SK-N-SH treated with all-trans-retinoic acid at 6 μM for 48 hours (cell line): Measurements from ENCODE around the gene MCUB.

Experiments used
- ATAC-seq: fragments of 200-7000 bp; cut with Tn5 transposase; 3 replicates; pipeline ENCODE4 v1.9.1; 2020; ENCODE audit warnings: mild to moderate bottlenecking, moderate library complexity
- ARNTL ChIP-seq: fragments of 450-650 bp; formaldehyde crosslinking; IDR thresholded peaks from 2 replicates; pipeline ENCODE4 v1.5.0; 2020; ENCODE audit warnings: low read depth, mild to moderate bottlenecking, moderate library complexity, borderline replicate concordance
- BACH2 ChIP-seq: fragments of 250-450 bp; sonication (Bioruptor Pico); IDR thresholded peaks from 2 replicates; pipeline ENCODE4 v1.9.0; 2021; ENCODE audit warnings: mild to moderate bottlenecking, borderline replicate concordance
- CSDC2 ChIP-seq: fragments of 250-450 bp; sonication (Bioruptor Pico); IDR thresholded peaks from 2 replicates; pipeline ENCODE4 v1.5.0; 2020; ENCODE audit warnings: mild to moderate bottlenecking, moderate library complexity
- GLIS3 ChIP-seq: fragments of 250-450 bp; sonication (Bioruptor Pico); IDR thresholded peaks from 2 replicates; pipeline ENCODE4 v1.5.0; 2020; ENCODE audit warnings: mild to moderate bottlenecking, moderate library complexity
- ISL1 ChIP-seq: fragments of 250-450 bp; sonication (Bioruptor Pico); IDR thresholded peaks from 2 replicates; pipeline ENCODE4 v2.1.2; 2022; ENCODE audit warnings: mild to moderate bottlenecking, moderate library complexity
- OSR1 ChIP-seq: fragments of 250-450 bp; sonication (Bioruptor Pico); IDR thresholded peaks from 2 replicates; pipeline ENCODE4 v1.8.0; 2022; ENCODE audit warnings: moderate library complexity, mild to moderate bottlenecking, inconsistent platforms
- PATZ1 ChIP-seq: fragments of 250-450 bp; sonication (Bioruptor Pico); IDR thresholded peaks from 2 replicates; pipeline ENCODE4 v1.8.0; 2020; ENCODE audit warnings: mild to moderate bottlenecking, moderate library complexity, borderline replicate concordance
- POU6F1 ChIP-seq: fragments of 250-450 bp; sonication (Bioruptor Pico); IDR thresholded peaks from 2 replicates; pipeline ENCODE4 v1.8.0; 2021; ENCODE audit warnings: low read depth, mild to moderate bottlenecking, moderate library complexity, borderline replicate concordance
- PPARA ChIP-seq: fragments of 250-450 bp; sonication (Bioruptor Pico); IDR thresholded peaks from 2 replicates; pipeline ENCODE4 v1.5.0; 2020; ENCODE audit warnings: mild to moderate bottlenecking, borderline replicate concordance
- RARB ChIP-seq: fragments of 250-450 bp; sonication (Bioruptor Pico); IDR thresholded peaks from 2 replicates; pipeline ENCODE4 v1.8.0; 2021; ENCODE audit warnings: mild to moderate bottlenecking, moderate library complexity
- SNAI2 ChIP-seq: fragments of 250-450 bp; sonication (Bioruptor Pico); IDR thresholded peaks from 2 replicates; pipeline ENCODE4 v1.5.0; 2020; ENCODE audit warnings: mild to moderate bottlenecking, moderate library complexity
- TOX ChIP-seq: fragments of 250-450 bp; sonication (Bioruptor Pico); IDR thresholded peaks from 2 replicates; pipeline ENCODE4 v1.8.0; 2021; ENCODE audit warnings: mild to moderate bottlenecking, moderate library complexity, borderline replicate concordance
- ZC3H10 ChIP-seq: fragments of 250-450 bp; sonication (Bioruptor Pico); IDR thresholded peaks from 2 replicates; pipeline ENCODE4 v1.5.1; 2021; ENCODE audit warnings: mild to moderate bottlenecking, moderate library complexity
- ZFP3 ChIP-seq: fragments of 250-450 bp; sonication (Bioruptor Pico); IDR thresholded peaks from 2 replicates; pipeline ENCODE4 v1.5.0; 2020; ENCODE audit warnings: mild to moderate bottlenecking, moderate library complexity
- ZNF70 ChIP-seq: fragments of 450-650 bp; formaldehyde crosslinking; IDR thresholded peaks from 2 replicates; pipeline ENCODE4 v1.5.0; 2020; ENCODE audit warnings: mild to moderate bottlenecking, moderate library complexity
- TF ChIP-seq, protein P1 (sequence below): fragments of 250-450 bp; sonication (Bioruptor Pico); IDR thresholded peaks from 2 replicates; pipeline ENCODE4 v1.5.1; 2021; ENCODE audit warnings: mild to moderate bottlenecking, moderate library complexity
- TF ChIP-seq, protein P2 (sequence below): fragments of 250-450 bp; sonication (Bioruptor Pico); IDR thresholded peaks from 2 replicates; pipeline ENCODE4 v1.5.0; 2020; ENCODE audit warnings: mild to moderate bottlenecking, moderate library complexity
- TF ChIP-seq, protein P3 (sequence below): fragments of 250-450 bp; sonication (Bioruptor Pico); IDR thresholded peaks from 2 replicates; pipeline ENCODE4 v1.5.1; 2020; ENCODE audit warnings: low read depth, mild to moderate bottlenecking, moderate library complexity

MCUB gene

GRCh38 chr4:109624536-109624935, 64.5 kb downstream of the MCUB start:
- TF ChIP-seq, protein P1, sequence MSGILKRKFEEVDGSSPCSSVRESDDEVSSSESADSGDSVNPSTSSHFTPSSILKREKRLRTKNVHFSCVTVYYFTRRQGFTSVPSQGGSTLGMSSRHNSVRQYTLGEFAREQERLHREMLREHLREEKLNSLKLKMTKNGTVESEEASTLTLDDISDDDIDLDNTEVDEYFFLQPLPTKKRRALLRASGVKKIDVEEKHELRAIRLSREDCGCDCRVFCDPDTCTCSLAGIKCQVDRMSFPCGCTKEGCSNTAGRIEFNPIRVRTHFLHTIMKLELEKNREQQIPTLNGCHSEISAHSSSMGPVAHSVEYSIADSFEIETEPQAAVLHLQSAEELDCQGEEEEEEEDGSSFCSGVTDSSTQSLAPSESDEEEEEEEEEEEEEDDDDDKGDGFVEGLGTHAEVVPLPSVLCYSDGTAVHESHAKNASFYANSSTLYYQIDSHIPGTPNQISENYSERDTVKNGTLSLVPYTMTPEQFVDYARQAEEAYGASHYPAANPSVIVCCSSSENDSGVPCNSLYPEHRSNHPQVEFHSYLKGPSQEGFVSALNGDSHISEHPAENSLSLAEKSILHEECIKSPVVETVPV: no peak
- TF ChIP-seq ISL1 (CRISPR knock-in tag) (no peak), CSDC2 (CRISPR knock-in tag) (no peak), OSR1 (no peak), ZNF70 (CRISPR knock-in tag) (no peak), RARB (CRISPR knock-in tag) (no peak), SNAI2 (CRISPR knock-in tag) (no peak), GLIS3 (no peak), ZC3H10 (CRISPR knock-in tag) (no peak), ARNTL (CRISPR knock-in tag) (no peak), ZFP3 (no peak), PATZ1 (CRISPR knock-in tag) (no peak), TOX (CRISPR knock-in tag) (no peak)
- ATAC-seq: no peak

- no peak for ATAC-seq
- TF ChIP-seq ARNTL (CRISPR knock-in tag) (no peak), ZFP3 (no peak), POU6F1 (CRISPR knock-in tag) (no peak), BACH2 (CRISPR knock-in tag) (no peak), TOX (CRISPR knock-in tag) (no peak), PATZ1 (CRISPR knock-in tag) (no peak), PPARA (CRISPR knock-in tag) (no peak), RARB (CRISPR knock-in tag) (no peak), ISL1 (CRISPR knock-in tag) (no peak)
- TF ChIP-seq, protein P2, sequence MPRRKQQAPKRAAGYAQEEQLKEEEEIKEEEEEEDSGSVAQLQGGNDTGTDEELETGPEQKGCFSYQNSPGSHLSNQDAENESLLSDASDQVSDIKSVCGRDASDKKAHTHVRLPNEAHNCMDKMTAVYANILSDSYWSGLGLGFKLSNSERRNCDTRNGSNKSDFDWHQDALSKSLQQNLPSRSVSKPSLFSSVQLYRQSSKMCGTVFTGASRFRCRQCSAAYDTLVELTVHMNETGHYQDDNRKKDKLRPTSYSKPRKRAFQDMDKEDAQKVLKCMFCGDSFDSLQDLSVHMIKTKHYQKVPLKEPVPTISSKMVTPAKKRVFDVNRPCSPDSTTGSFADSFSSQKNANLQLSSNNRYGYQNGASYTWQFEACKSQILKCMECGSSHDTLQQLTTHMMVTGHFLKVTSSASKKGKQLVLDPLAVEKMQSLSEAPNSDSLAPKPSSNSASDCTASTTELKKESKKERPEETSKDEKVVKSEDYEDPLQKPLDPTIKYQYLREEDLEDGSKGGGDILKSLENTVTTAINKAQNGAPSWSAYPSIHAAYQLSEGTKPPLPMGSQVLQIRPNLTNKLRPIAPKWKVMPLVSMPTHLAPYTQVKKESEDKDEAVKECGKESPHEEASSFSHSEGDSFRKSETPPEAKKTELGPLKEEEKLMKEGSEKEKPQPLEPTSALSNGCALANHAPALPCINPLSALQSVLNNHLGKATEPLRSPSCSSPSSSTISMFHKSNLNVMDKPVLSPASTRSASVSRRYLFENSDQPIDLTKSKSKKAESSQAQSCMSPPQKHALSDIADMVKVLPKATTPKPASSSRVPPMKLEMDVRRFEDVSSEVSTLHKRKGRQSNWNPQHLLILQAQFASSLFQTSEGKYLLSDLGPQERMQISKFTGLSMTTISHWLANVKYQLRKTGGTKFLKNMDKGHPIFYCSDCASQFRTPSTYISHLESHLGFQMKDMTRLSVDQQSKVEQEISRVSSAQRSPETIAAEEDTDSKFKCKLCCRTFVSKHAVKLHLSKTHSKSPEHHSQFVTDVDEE (CRISPR knock-in tag): no peak
Observed at GRCh38 chr4:109627361-109627760, 67.3 kb downstream of the MCUB start.

DNA sequence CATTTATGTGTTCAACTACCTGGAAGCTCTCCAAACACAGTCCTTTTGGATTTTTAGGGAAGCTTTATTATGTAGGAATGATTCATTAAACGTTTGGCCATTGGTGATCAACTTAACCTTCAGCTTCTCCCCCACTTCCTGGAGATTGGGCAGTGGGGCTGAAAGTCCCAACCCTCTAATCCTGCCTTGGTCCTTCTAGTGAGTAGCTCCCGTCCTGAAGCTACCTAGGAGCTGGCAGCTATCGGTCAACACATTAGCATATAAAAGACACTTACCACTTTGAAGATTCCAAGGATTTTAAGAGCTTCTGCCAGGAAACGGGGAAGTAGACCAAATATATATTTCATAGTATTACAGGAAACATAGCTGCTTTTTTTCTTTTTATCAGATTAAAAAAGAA, 69.7 kb downstream of the MCUB start:
- TF ChIP-seq ISL1 (CRISPR knock-in tag): no peak
- TF ChIP-seq CSDC2 (CRISPR knock-in tag): no peak
- TF ChIP-seq RARB (CRISPR knock-in tag): no peak
- TF ChIP-seq SNAI2 (CRISPR knock-in tag): no peak
- TF ChIP-seq, protein P3, sequence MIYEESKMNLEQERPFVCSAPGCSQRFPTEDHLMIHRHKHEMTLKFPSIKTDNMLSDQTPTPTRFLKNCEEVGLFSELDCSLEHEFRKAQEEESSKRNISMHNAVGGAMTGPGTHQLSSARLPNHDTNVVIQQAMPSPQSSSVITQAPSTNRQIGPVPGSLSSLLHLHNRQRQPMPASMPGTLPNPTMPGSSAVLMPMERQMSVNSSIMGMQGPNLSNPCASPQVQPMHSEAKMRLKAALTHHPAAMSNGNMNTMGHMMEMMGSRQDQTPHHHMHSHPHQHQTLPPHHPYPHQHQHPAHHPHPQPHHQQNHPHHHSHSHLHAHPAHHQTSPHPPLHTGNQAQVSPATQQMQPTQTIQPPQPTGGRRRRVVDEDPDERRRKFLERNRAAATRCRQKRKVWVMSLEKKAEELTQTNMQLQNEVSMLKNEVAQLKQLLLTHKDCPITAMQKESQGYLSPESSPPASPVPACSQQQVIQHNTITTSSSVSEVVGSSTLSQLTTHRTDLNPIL (CRISPR knock-in tag): no peak
- TF ChIP-seq BACH2 (CRISPR knock-in tag): no peak
- ATAC-seq: no peak
